SJSA1 (cell line): ENCODE data around the gene S100A3. TPM values are rescaled to one million over a fixed set of nuclear protein-coding genes. Genes with fewer than 3 reads are reported as not detected.
"Not testable (repeated sequence)": the region's sequence is repeated elsewhere in the genome, so short reads cannot be mapped to it uniquely, and the experiment has no call there.

Experiments
- DNase-seq, 2 experiments: peaks; one replicate each; pipeline ENCODE4 v3.0.0-alpha.2; 2015 to 2020; ENCODE audit warnings: low spot score in 2 of 2, low read depth in 1 of 2
- H3K27ac ChIP-seq: fragments of 250-450 bp; sonication (Bioruptor Pico); 2 replicates; pipeline ENCODE4 v1.5.1; 2020; ENCODE audit warnings: mild to moderate bottlenecking, moderate library complexity
- H3K27me3 ChIP-seq: fragments of 250-450 bp; sonication (Bioruptor Pico); replicated peaks from 2 replicates; pipeline ENCODE4 v1.5.1; 2020; ENCODE audit warnings: mild to moderate bottlenecking, moderate library complexity
- H3K36me3 ChIP-seq: fragments of 250-450 bp; sonication (Bioruptor Pico); 2 replicates; pipeline ENCODE4 v1.5.1; 2020; ENCODE audit warnings: mild to moderate bottlenecking
- H3K4me1 ChIP-seq: fragments of 250-450 bp; sonication (Bioruptor Pico); replicated peaks from 2 replicates; pipeline ENCODE4 v1.6.1; 2021; ENCODE audit warnings: mild to moderate bottlenecking
- H3K4me3 ChIP-seq: fragments of 250-450 bp; sonication (Bioruptor Pico); 2 replicates; pipeline ENCODE4 v1.5.1; 2020; ENCODE audit warnings: mild to moderate bottlenecking
- H3K9me3 ChIP-seq: fragments of 250-450 bp; sonication (Bioruptor Pico); replicated peaks from 2 replicates; pipeline ENCODE4 v1.5.1; 2020; ENCODE audit warnings: mild to moderate bottlenecking
- total RNA-seq: library from RNA; depleted of rRNA; stranded (reverse); fragments of >200 nt; shearing (Covaris generic); gene quantifications from 2 replicates; pipeline ENCODE4 v1.2.3, GENCODE V29; 2014

The S100A3 gene
- total RNA-seq, 1 experiment from 2014 or later, result 2.9 TPM

DNA sequence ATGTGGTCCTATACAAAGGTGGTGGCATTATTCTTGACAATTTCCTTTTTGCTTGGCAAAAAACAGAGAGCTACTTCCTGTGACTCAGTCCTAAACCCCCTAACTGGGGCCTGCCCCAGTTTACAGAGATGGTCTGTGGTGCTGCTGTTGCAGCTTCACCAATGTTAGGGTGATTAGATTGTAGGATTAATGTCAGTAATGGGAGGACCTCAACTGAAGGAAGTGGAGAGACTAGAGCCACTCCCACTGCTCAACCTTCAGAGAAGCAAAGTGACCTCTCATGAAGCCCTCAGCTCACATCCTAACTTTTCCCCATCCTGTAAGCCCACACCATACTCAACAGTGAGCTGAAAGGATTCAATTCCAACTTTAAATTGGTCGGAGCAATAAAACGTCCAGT lies 16.9 kb downstream of the S100A3 start:
- Histone ChIP-seq H3K4me1 (peaks cover 40% of the 10 kb centered on the region), H3K27ac (no peak overlapping the region), H3K36me3 (peaks cover 32% of the 10 kb centered on the region), H3K4me3 (no peak overlapping the region), H3K9me3 (no peaks in the 10 kb centered on the region), H3K27me3 (no peaks in the 10 kb centered on the region)
- DNase-seq, result no peak

DNA sequence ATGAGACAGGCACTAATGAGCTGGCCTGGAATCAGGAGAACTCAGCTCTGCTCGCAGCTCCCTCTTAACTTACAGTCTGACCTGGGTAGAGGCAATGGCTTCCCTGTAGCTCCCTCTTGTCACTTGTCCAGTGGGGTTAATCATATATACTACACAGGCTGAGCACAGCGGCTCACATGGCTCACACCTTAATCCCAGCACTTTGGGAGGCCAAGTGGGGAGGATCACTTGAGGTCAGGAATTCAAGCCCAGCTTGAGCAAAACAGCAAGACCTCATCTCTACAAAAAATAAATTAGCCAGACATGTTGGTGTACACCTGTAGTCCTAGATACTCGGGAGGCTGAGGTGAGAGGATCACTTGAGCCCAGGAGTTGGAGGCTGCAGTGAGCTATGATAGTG lies 17.4 kb downstream of the S100A3 start:
- Histone ChIP-seq H3K4me1 (peaks cover 38% of the 10 kb centered on the region), H3K36me3 (peaks cover 32% of the 10 kb centered on the region), H3K4me3 (no peak overlapping the region), H3K27ac (no peak overlapping the region), H3K9me3 (no peaks in the 10 kb centered on the region), H3K27me3 (no peaks in the 10 kb centered on the region)
- no peak for DNase-seq

DNA sequence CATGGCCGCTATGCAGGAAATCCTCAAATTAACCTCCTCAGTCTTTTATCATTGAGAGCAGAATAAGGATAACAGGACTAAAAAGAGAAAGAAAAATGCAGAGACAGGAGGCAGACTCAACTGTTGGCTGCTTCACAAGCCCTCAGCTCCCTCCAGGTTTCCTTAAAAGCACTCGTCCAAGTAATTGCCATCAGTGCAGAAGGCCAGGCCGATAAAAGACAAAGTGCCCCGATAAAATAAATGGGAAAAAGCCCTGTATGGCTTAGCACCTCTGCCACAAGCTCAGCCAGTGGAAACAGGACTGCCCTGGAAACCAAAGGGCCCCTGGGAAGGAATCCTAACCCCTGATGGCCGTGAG lies 21.4 kb downstream of the S100A3 start:
- no peak for DNase-seq
- Histone ChIP-seq H3K27ac (no peak overlapping the region), H3K4me3 (no peak overlapping the region), H3K27me3 (no peaks in the 10 kb centered on the region), H3K9me3 (no peaks in the 10 kb centered on the region), H3K36me3 (peaks cover 3% of the 10 kb centered on the region), H3K4me1 (peaks cover 6% of the 10 kb centered on the region)

DNA sequence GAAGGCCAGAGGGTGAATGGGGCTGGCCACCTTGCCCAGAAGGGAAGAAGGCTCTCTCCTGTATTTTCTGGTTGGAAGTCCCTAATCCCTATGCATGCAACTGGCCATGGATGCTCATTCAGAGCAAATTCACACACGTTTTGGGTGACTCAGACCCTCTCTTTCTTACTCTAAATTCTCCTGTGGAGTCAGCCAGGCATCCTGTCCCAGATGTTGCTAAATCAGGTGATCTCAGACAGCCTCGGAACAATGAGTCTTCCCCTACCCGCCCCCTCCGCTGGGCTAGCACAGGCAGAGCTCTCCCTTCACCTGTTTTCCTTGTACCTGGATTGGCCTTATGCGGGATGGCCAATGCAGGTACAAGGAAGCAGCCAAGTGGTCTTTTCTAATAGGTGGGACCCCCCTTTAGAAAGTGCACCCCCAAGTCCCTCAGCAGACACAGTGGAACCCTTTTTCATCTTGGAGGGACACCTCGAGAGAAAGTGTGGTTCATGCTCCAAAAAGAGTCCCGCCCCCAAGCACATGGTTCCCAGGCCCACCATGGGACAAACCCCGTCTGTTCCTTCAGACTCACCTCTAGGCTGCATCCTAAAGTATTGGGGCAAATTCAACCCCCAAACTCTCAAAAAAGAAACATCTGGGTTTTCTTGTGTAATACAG lies 21.9 kb downstream of the S100A3 start:
- no peaks in the 10 kb centered on the region for H3K9me3 ChIP-seq
- H3K4me3 ChIP-seq, result no peak overlapping the region
- no peaks in the 10 kb centered on the region for H3K27me3 ChIP-seq
- H3K36me3 ChIP-seq, result peaks cover 3% of the 10 kb centered on the region; the same call in 1 of the 2 replicates
- H3K4me1 ChIP-seq, result peaks cover 2% of the 10 kb centered on the region
- DNase-seq, result no peak
- no peak overlapping the region for H3K27ac ChIP-seq

DNA sequence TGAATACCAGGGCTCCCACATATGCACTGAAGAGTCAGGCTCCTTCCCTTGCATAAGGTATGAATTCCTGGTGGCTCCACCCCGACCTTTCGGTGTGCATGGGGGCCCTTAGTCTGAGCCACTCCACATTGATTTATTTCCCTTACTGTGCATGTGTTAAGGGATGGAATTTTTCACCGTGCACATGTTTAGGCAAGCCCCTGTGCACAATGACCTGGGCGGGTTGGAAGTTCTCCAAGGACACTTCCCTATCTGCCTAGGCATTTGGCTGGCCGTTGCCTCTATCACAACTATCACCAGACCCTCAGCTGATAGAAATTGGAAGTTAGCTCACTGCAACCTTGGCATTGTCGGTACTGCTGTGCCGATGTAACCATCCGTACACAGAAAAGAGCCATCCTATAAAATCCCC lies 22.9 kb downstream of the S100A3 start:
- H3K27me3 ChIP-seq, result no peaks in the 10 kb centered on the region
- H3K27ac ChIP-seq, result no peak overlapping the region
- H3K9me3 ChIP-seq, result no peaks in the 10 kb centered on the region
- no peak for DNase-seq
- H3K4me1 ChIP-seq, result no peaks in the 10 kb centered on the region
- no peak overlapping the region for H3K4me3 ChIP-seq
- H3K36me3 ChIP-seq, result peaks cover 3% of the 10 kb centered on the region; the same call in 1 of the 2 replicates

DNA sequence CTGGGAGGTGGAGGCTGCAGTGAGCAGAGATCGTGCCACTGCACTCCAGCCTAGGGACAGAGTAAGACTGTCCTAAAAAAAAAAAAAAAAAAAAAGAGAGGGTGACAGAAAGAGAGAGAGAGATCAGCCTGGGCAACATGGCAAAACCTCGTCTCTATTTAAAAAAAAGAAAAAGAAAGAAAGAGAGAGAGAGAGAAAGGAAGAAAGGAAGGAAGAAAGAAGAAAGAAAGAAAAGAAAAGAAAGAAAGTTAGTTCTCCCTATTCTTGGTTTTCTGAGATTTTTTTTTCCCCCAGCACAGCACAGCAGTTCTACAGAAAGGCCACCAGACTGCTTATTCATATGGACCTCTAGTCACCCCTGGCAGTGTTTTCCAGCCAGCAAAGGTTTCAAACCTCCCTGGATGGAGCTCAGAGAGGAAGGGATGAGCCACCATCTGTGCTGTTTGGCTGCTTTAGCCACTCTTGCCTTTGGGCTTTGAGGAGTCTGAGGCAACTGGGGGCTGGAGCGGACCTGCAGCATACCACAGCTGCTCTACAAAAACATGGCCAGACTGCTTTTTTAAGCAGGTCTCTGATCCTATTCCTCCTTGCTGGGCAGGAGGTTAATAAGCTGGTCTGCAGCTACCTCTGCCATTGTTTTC lies 23.9 kb downstream of the S100A3 start:
- H3K9me3 ChIP-seq, result no peaks in the 10 kb centered on the region
- no peak overlapping the region for H3K4me3 ChIP-seq
- no peak for DNase-seq
- H3K27me3 ChIP-seq, result no peaks in the 10 kb centered on the region
- no peaks in the 10 kb centered on the region for H3K4me1 ChIP-seq
- 0 out of 2 replicates have a peak, but pooled peaks cover 3% of the 10 kb centered on the region for H3K36me3 ChIP-seq
- no peak overlapping the region for H3K27ac ChIP-seq

DNA sequence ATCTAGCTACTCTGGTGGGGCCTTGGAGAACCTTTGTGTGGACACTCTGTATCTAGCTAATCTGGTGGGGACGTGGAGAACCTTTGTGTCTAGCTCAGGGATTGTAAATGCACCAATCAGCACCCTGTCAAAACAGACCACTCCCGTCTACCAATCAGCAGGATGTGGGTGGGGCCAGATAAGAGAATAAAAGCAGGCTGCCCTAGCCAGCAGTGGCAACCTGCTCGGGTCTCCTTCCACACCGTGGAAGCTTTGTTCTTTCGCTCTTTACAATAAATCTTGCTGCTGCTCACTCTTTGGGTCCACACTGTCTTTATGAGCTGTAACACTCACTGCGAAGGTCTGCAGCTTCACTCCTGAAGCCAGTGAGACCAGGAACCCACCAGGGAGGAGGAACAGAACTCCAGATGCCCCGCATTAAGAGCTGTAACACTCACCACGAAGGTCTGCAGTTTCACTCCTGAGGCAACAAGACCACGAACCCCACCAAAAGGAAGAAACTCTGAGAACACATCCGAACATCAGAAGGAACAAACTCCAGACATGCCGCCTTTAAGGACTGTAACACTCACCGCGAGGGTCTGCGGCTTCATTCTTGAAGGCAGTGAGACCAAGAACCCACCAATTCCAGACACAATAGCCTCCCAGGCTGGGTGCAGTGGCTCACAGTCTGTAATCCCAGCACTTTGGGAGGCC lies 26.6 kb downstream of the S100A3 start:
- H3K27me3 ChIP-seq, H3K4me1 ChIP-seq, H3K27ac ChIP-seq, H3K36me3 ChIP-seq, H3K9me3 ChIP-seq, H3K4me3 ChIP-seq, DNase-seq: not testable (repeated sequence)

DNA sequence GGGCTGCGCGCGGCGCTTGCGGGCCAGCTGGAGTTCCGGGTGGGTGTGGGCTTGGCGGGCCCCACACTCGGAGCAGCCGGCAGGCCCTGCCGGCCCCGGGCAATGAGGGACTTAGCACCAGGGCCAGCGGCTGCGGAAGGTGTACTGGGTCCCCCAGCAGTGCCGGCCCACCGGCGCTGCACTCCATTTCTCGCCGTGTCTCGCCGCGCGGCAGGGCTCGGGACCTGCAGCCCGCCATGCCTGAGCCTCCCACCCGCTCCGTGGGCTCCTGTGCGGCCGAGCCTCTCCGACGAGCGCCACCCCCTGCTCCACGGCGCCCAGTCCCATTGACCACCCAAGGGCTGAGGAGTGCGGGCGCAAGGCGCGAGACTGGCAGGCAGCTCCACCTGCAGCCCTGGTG lies 27.2 kb downstream of the S100A3 start:
- H3K36me3 ChIP-seq, H3K27ac ChIP-seq, H3K9me3 ChIP-seq, H3K27me3 ChIP-seq, DNase-seq, H3K4me1 ChIP-seq, H3K4me3 ChIP-seq: not testable (repeated sequence)

DNA sequence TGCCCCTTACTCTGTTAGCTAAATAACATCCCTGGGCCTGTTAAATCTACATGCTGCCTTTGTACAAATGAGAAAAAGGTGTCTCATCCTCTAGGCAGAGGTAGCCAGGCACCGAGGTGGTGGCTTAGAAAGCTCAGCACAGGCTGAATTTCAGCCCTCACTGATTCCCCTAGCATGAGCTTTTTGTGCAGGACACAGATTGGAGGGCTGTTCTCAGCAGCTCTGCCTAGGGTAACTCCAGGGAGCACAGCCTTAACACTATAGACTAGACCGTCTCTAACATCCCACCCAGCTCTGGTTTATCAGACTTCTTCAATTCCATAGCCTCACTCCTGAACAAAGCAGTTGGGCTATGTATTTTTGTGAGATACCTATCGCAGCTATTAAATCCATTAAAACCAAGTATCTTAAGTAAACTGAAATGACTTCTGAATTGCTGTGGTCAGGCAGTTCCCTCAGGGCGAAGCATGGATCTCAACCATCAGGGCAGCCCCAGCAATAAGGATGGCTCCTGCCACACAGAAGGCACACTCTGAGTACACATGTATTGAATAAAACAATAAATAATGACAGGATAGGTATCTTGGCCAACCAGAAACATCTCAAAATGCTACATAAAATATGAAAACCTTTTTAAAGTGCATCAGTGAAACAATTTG lies 28.1 kb downstream of the S100A3 start:
- H3K27me3 ChIP-seq, result no peaks in the 10 kb centered on the region
- no peak overlapping the region for H3K4me3 ChIP-seq
- H3K27ac ChIP-seq, result no peak overlapping the region
- 0 out of 2 replicates have a peak, but pooled peaks cover 3% of the 10 kb centered on the region for H3K4me1 ChIP-seq
- H3K9me3 ChIP-seq, result no peaks in the 10 kb centered on the region
- DNase-seq, result no peak
- H3K36me3 ChIP-seq, result no peaks in the 10 kb centered on the region

DNA sequence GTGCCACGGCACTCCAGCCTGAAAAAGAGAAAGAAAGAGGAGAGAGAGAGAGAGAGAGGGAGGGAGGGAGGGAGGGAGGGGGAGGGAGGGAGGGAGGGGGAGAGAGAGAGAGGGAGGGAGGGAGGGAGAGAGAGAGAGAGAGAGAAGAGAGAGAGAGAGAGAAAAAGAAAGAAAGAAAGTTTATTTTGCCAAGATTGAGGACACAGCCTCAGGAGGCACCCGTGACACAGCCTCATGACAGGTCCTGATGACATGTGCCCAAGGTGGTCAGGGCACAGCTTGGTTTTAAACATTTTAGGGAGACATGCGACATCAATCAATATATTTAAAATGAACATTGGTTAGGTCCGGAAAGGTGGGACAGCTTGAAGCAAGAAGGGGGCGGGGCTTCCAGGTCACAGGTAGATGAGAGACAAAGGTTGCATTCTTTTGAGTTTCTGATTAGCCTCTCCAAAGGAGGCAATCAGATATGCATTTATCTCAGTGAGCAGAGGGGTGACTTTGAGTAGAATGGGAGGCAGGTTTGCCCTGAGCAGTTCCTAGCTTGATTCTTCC lies 28.8 kb downstream of the S100A3 start:
- not testable (repeated sequence) for H3K36me3 ChIP-seq, DNase-seq, H3K27ac ChIP-seq, H3K4me3 ChIP-seq, H3K9me3 ChIP-seq, H3K4me1 ChIP-seq, H3K27me3 ChIP-seq

DNA sequence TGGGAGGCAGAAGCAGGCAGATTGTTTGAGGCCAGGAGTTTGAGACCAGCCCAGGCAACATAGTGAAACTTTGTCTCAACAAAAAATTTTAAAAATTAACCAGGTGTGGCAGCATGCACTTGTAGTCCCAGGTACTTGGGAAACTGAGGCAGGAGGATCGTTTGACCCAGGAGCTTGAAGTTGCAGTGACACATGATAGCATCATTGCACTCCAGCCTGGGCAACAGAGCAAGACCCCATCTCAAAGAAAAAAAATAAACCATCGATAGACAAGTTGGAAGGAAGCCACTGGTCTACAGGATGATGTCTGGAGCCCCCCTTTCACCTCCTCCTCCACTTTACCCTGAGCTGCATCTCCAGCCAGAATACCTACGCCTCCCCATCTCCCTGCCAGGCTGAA lies 29.8 kb downstream of the S100A3 start:
- H3K4me1 ChIP-seq, result 0 out of 2 replicates have a peak, but pooled peaks cover 3% of the 10 kb centered on the region
- H3K4me3 ChIP-seq, result no peak overlapping the region
- no peaks in the 10 kb centered on the region for H3K27me3 ChIP-seq
- H3K36me3 ChIP-seq, result no peaks in the 10 kb centered on the region
- H3K27ac ChIP-seq, result no peak overlapping the region
- no peak for DNase-seq
- no peaks in the 10 kb centered on the region for H3K9me3 ChIP-seq

DNA sequence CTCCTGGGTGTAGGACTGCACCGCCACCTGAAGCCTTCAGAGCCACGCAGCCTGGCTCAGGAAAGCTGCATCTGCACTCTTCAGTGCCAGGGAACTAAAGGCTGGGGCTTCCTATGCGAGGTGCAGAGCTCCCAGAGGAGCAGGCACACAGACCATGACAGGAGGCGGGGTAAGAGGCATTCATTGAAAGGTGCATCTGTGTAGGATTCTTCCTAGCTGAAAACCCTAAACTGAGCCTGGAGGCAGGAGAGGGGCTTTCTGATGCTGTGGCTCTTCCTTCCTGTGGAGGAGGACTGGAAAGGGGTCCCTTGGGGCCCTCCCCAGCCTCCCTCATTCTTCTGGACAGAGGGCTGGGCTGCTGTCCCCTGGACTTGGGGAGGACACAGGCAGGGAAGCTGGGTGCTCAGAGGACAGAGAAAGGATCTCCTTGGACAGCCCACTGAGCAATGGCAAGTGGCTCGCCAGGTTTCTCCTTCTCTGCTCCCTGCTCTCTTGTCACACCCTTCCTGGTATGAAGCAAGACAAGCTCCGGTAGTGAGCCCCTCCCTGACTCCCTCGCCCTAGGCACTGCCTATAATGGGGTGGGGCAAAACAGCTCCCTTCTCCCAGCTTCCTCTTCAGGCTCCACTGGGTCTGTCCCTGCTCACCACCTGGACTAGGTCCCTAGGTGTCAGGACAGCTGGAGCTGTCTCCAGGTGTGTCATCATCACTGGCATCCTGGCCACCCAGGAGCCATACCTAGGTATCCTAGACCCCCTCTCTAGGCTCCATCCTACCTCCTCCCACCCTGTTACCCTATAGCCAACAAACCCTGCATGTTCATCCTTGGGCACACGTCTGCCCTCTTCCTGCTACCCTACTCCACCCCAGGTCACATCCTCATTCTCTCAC lies 33.3 kb downstream of the S100A3 start:
- Histone ChIP-seq H3K27ac (no peak overlapping the region), H3K4me1 (peaks cover 9% of the 10 kb centered on the region; the same call in 1 of the 2 replicates), H3K4me3 (no peak overlapping the region), H3K27me3 (no peaks in the 10 kb centered on the region), H3K9me3 (no peaks in the 10 kb centered on the region), H3K36me3 (no peaks in the 10 kb centered on the region)
- no peak for DNase-seq

DNA sequence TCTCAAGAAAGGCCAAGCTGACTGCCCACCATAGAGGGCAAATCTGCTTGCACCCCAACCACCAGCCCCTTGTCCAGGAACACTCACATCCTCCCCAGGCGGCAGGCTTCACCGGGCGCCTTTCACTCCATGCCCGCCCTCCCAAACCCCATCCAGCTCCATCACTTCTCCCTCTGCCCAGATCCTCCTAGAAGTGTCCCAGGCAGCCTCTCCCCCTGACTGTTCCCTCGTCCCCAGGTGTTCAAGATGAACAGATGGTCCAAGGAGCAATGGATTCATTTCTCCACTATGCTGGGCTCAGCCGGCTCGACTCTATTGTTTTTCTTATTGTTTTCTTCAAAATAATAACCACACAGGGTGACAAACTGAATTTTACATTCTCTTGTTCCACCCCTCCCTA lies 35.4 kb downstream of the S100A3 start:
- no peak for DNase-seq
- no peak overlapping the region for H3K4me3 ChIP-seq
- H3K36me3 ChIP-seq, result no peaks in the 10 kb centered on the region
- no peak overlapping the region for H3K27ac ChIP-seq
- H3K9me3 ChIP-seq, result no peaks in the 10 kb centered on the region
- H3K4me1 ChIP-seq, result peaks cover 11% of the 10 kb centered on the region; the same call in 1 of the 2 replicates
- no peaks in the 10 kb centered on the region for H3K27me3 ChIP-seq
